Stomach (tissue), 4 donors: ENCODE results near the gene AMBN.

Experiments used
- EP300 ChIP-seq: sonication (generic); formaldehyde crosslinking; IDR thresholded peaks from one replicate; pipeline ENCODE4 v1.6.1; 2017; ENCODE audit warnings: antibody characterized with exemption
- POLR2A ChIP-seq, 4 donors: fragments of 450-650 bp; IDR thresholded peaks; one replicate each; pipeline ENCODE4 v1.6.1; 2016; ENCODE audit warnings: antibody characterized with exemption in 4 of 4, control low read depth in 2 of 4, mild to moderate bottlenecking in 1 of 4, moderate library complexity in 1 of 4
- POLR2AphosphoS5 ChIP-seq, 3 donors: sonication (generic); formaldehyde crosslinking; IDR thresholded peaks; one replicate each; pipeline ENCODE4 v1.6.1; 2016; ENCODE audit warnings: antibody characterized with exemption in 3 of 3
- TF ChIP-seq, protein P1 (sequence below), 7 experiments: fragments of 450-650 bp in 4 of 7; fragments of 200-600 bp in 3 of 7; sonication (generic) in 3 of 7; IDR thresholded peaks; one replicate each; pipeline ENCODE4 v1.5.1; 2016 to 2019; ENCODE audit warnings: antibody characterized with exemption in 7 of 7, control low read depth in 2 of 7, mild to moderate bottlenecking in 1 of 7

DNA sequence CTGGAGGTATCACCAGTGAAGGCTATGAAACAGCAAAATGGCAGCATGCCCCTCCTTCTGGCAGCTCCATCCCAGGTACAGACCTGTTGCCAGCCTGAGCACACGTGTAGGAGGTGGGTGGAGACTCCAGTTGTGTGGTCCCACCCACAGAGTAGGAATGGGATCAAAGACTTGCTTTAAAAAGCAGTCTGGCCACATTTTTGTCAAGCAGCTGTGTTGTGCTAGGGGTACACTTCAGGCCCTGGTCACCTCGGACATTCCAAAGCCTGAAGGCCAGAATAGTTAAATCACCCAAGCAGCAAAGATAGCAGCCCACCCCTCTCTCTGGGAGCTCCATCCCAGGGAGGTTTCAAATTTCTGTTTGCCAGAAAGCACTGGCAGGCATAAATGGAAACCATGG, 20.3 kb upstream of the AMBN start:
- TF ChIP-seq, protein P1, sequence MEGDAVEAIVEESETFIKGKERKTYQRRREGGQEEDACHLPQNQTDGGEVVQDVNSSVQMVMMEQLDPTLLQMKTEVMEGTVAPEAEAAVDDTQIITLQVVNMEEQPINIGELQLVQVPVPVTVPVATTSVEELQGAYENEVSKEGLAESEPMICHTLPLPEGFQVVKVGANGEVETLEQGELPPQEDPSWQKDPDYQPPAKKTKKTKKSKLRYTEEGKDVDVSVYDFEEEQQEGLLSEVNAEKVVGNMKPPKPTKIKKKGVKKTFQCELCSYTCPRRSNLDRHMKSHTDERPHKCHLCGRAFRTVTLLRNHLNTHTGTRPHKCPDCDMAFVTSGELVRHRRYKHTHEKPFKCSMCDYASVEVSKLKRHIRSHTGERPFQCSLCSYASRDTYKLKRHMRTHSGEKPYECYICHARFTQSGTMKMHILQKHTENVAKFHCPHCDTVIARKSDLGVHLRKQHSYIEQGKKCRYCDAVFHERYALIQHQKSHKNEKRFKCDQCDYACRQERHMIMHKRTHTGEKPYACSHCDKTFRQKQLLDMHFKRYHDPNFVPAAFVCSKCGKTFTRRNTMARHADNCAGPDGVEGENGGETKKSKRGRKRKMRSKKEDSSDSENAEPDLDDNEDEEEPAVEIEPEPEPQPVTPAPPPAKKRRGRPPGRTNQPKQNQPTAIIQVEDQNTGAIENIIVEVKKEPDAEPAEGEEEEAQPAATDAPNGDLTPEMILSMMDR (IDR thresholded peaks at IDR 0.05), result no peak
- no peak for TF ChIP-seq POLR2A (IDR thresholded peaks at IDR 0.05)
- TF ChIP-seq EP300, result no peak
- no peak for TF ChIP-seq POLR2AphosphoS5 (IDR thresholded peaks at IDR 0.05)
